HEK293 (cell line): Measurements from ENCODE around the gene PKP2.

Experiments
- CTCF ChIA-PET: fragments of 350-600 bp; formaldehyde crosslinking; extraction: SDS; loops from one replicate; lab custom pipeline; 2021; ENCODE audit warnings: antibody characterized with exemption; lab: Yijun Ruan, JAX
- POLR2A ChIA-PET: fragments of 300-600 bp; formaldehyde crosslinking; extraction: SDS; loops from one replicate; lab custom pipeline; 2020; ENCODE audit warnings: antibody characterized with exemption, inconsistent platforms; lab: Yijun Ruan, JAX
- H3K27ac ChIP-seq: fragments of 200-500 bp; sonication (Bioruptor generic); 2 replicates; pipeline ENCODE4 v1.5.1; 2014; ENCODE audit warnings: low read depth, low read length, control low read depth, inconsistent platforms; ENCODE audit errors: extremely low read depth
- H3K36me3 ChIP-seq, 2 experiments: fragments of 200-500 bp in 1 of 2; sonication (Bioruptor generic) in 1 of 2; 1 replicate in 1 of 2; 2 replicates in 1 of 2; pipeline ENCODE4 v1.5.1; 2014 to 2017; ENCODE audit warnings: inconsistent platforms in 2 of 2, low read length in 2 of 2; ENCODE audit not compliant: control insufficient read depth in 2 of 2, insufficient read depth in 1 of 2
- H3K4me1 ChIP-seq: fragments of 200-500 bp; sonication (Bioruptor generic); 2 replicates; pipeline ENCODE4 v1.5.1; 2014; ENCODE audit warnings: mild to moderate bottlenecking, low read length, inconsistent platforms; ENCODE audit not compliant: control insufficient read depth, insufficient read depth
- H3K4me3 ChIP-seq: 2 replicates; pipeline ENCODE4 v1.5.1; 2011; ENCODE audit warnings: low read depth, mild to moderate bottlenecking, control low read depth, low read length, moderate library complexity
- H3K9me3 ChIP-seq: fragments of 200-500 bp; sonication (Bioruptor generic); 2 replicates; pipeline ENCODE4 v1.5.1; 2014; ENCODE audit warnings: low read depth, low read length, inconsistent platforms; ENCODE audit not compliant: control insufficient read depth, insufficient read depth
- FEZF1 ChIP-seq: fragments of 450-650 bp; formaldehyde crosslinking; IDR thresholded peaks from 2 replicates; pipeline ENCODE4 v1.5.1; 2016; ENCODE audit warnings: missing biosample characterization, missing genetic modification characterization
- GLI2 ChIP-seq: fragments of 450-650 bp; formaldehyde crosslinking; IDR thresholded peaks from 2 replicates; pipeline ENCODE4; 2017; ENCODE audit warnings: missing biosample characterization, missing genetic modification characterization, low read depth, borderline replicate concordance
- GLIS2 ChIP-seq: fragments of 450-650 bp; formaldehyde crosslinking; IDR thresholded peaks from 2 replicates; pipeline ENCODE4 v1.5.1; 2016; ENCODE audit warnings: missing biosample characterization, missing genetic modification characterization
- OSR2 ChIP-seq: fragments of 450-650 bp; formaldehyde crosslinking; IDR thresholded peaks from 2 replicates; pipeline ENCODE4 v1.5.1; 2016; ENCODE audit warnings: missing biosample characterization, missing genetic modification characterization
- SCRT1 ChIP-seq: fragments of 450-650 bp; formaldehyde crosslinking; IDR thresholded peaks from 2 replicates; pipeline ENCODE4 v1.5.1; 2016; ENCODE audit warnings: missing biosample characterization, missing genetic modification characterization, borderline replicate concordance
- SP7 ChIP-seq: fragments of 450-650 bp; formaldehyde crosslinking; IDR thresholded peaks from 2 replicates; pipeline ENCODE4 v1.5.1; 2016; ENCODE audit warnings: missing biosample characterization, missing genetic modification characterization
- TCF7L2 ChIP-seq: IDR thresholded peaks from 2 replicates; pipeline ENCODE4 v1.6.1; 2011; ENCODE audit warnings: low read depth, mild to moderate bottlenecking, inconsistent platforms, low read length, moderate library complexity, borderline replicate concordance
- YY1 ChIP-seq: fragments of 450-650 bp; formaldehyde crosslinking; IDR thresholded peaks from 2 replicates; pipeline ENCODE4 v1.5.1; 2018; ENCODE audit warnings: missing biosample characterization, missing genetic modification characterization
- ZBTB20 ChIP-seq: fragments of 450-650 bp; formaldehyde crosslinking; IDR thresholded peaks from 2 replicates; pipeline ENCODE4 v1.5.1; 2016; ENCODE audit warnings: missing biosample characterization, missing genetic modification characterization
- ZFP37 ChIP-seq: fragments of 450-650 bp; formaldehyde crosslinking; IDR thresholded peaks from 2 replicates; pipeline ENCODE4 v1.5.1; 2016; ENCODE audit warnings: missing biosample characterization, missing genetic modification characterization
- ZNF146 ChIP-seq: fragments of 450-650 bp; formaldehyde crosslinking; IDR thresholded peaks from 2 replicates; pipeline ENCODE4 v1.5.1; 2016; ENCODE audit warnings: missing biosample characterization, missing genetic modification characterization
- ZNF2 ChIP-seq: fragments of 450-650 bp; formaldehyde crosslinking; IDR thresholded peaks from 2 replicates; pipeline ENCODE4 v1.5.1; 2016; ENCODE audit warnings: missing biosample characterization, missing genetic modification characterization
- ZNF223 ChIP-seq: fragments of 450-650 bp; formaldehyde crosslinking; IDR thresholded peaks from 2 replicates; pipeline ENCODE4 v1.5.1; 2016; ENCODE audit warnings: missing biosample characterization, missing genetic modification characterization
- ZNF341 ChIP-seq: fragments of 450-650 bp; formaldehyde crosslinking; IDR thresholded peaks from 2 replicates; pipeline ENCODE4; 2016; ENCODE audit warnings: low read depth, missing biosample characterization, missing genetic modification characterization
- ZNF350 ChIP-seq: fragments of 450-650 bp; formaldehyde crosslinking; IDR thresholded peaks from 2 replicates; pipeline ENCODE4 v1.5.0; 2017; ENCODE audit warnings: missing biosample characterization, mild to moderate bottlenecking, missing genetic modification characterization
- ZNF37A ChIP-seq: fragments of 450-650 bp; IDR thresholded peaks from 2 replicates; pipeline ENCODE4 v1.5.1; 2018; ENCODE audit warnings: missing biosample characterization, missing genetic modification characterization
- ZNF404 ChIP-seq: fragments of 450-650 bp; formaldehyde crosslinking; IDR thresholded peaks from 2 replicates; pipeline ENCODE4 v1.5.1; 2017; ENCODE audit warnings: missing biosample characterization, missing genetic modification characterization
- ZNF544 ChIP-seq: fragments of 450-650 bp; formaldehyde crosslinking; IDR thresholded peaks from 2 replicates; pipeline ENCODE4 v1.5.0; 2017; ENCODE audit warnings: missing biosample characterization, missing genetic modification characterization
- ZNF558 ChIP-seq: fragments of 450-650 bp; formaldehyde crosslinking; IDR thresholded peaks from 2 replicates; pipeline ENCODE4 v1.5.1; 2016; ENCODE audit warnings: missing biosample characterization, missing genetic modification characterization
- ZNF560 ChIP-seq: fragments of 450-650 bp; formaldehyde crosslinking; IDR thresholded peaks from 2 replicates; pipeline ENCODE4 v1.5.1; 2017; ENCODE audit warnings: missing biosample characterization, missing genetic modification characterization, borderline replicate concordance
- ZNF610 ChIP-seq: fragments of 450-650 bp; formaldehyde crosslinking; IDR thresholded peaks from 2 replicates; pipeline ENCODE4 v1.5.1; 2016; ENCODE audit warnings: missing biosample characterization, missing genetic modification characterization, borderline replicate concordance
- ZNF658 ChIP-seq: fragments of 450-650 bp; formaldehyde crosslinking; IDR thresholded peaks from 2 replicates; pipeline ENCODE4; 2016; ENCODE audit warnings: missing biosample characterization, missing genetic modification characterization
- ZNF660 ChIP-seq: fragments of 450-650 bp; IDR thresholded peaks from 2 replicates; pipeline ENCODE4 v1.5.1; 2018; ENCODE audit warnings: missing biosample characterization, mild to moderate bottlenecking, missing genetic modification characterization
- ZNF701 ChIP-seq: fragments of 450-650 bp; formaldehyde crosslinking; IDR thresholded peaks from 2 replicates; pipeline ENCODE4 v1.5.1; 2016; ENCODE audit warnings: missing biosample characterization, missing genetic modification characterization
- ZNF707 ChIP-seq: fragments of 450-650 bp; formaldehyde crosslinking; IDR thresholded peaks from 2 replicates; pipeline ENCODE4 v1.5.1; 2016; ENCODE audit warnings: missing biosample characterization, missing genetic modification characterization
- ZNF785 ChIP-seq: fragments of 450-650 bp; formaldehyde crosslinking; IDR thresholded peaks from 2 replicates; pipeline ENCODE4 v1.5.1; 2016; ENCODE audit warnings: missing biosample characterization, missing genetic modification characterization
- ZNF792 ChIP-seq: fragments of 450-650 bp; formaldehyde crosslinking; IDR thresholded peaks from 2 replicates; pipeline ENCODE4 v1.5.1; 2016; ENCODE audit warnings: missing biosample characterization, missing genetic modification characterization
- ZNF830 ChIP-seq: fragments of 450-650 bp; IDR thresholded peaks from 2 replicates; pipeline ENCODE4 v1.5.0; 2018; ENCODE audit warnings: missing biosample characterization, missing genetic modification characterization, low read depth, mild to moderate bottlenecking, moderate library complexity
- TF ChIP-seq, protein P1 (sequence below): IDR thresholded peaks from 2 replicates; pipeline ENCODE4 v1.6.1; 2011; ENCODE audit warnings: mild to moderate bottlenecking, low read depth, low read length, borderline replicate concordance
- TF ChIP-seq, protein P2 (sequence below): fragments of 450-650 bp; formaldehyde crosslinking; IDR thresholded peaks from 2 replicates; pipeline ENCODE4 v1.5.1; 2016; ENCODE audit warnings: missing biosample characterization, missing genetic modification characterization
- TF ChIP-seq, protein P3 (sequence below): fragments of 450-650 bp; formaldehyde crosslinking; conservative IDR thresholded peaks from 2 replicates; pipeline ENCODE4 v1.5.1; 2016; ENCODE audit warnings: low read depth, missing biosample characterization, missing genetic modification characterization
- TF ChIP-seq, protein P4 (sequence below): fragments of 450-650 bp; formaldehyde crosslinking; IDR thresholded peaks from 2 replicates; pipeline ENCODE4 v1.5.1; 2016; ENCODE audit warnings: missing biosample characterization, missing genetic modification characterization, low read depth

Gene PKP2

DNA sequence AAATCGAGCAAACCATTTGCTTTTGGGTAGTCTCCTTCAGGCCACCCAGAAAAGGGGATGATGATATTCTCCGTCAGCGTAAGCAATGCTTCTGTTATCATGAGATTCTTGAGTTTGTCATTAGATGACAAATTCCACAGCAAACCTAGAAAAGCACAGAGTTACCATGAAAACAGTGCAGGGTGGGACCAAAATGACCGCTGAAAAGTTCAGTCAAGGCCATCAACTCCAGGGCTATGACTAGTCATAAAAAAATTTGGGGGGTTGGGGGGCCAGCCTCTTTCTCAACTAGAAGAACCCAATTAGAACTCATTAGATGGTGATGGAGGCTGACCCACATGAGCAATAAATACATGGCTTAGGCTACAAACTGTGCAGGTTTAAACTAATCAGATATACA lies 55.5 kb downstream of the PKP2 start:
- Histone ChIP-seq H3K36me3 (peaks cover 6 to 20% of the 10 kb centered on the region in 2 experiments; a peak in 2 of 3 replicates), H3K4me1 (no peaks in the 10 kb centered on the region), H3K4me3 (no peak overlapping the region), H3K9me3 (no peaks in the 10 kb centered on the region)
- POLR2A ChIA-PET: no interaction called here
- TF ChIP-seq SCRT1 (no peak), ZNF404 (tag by site-specific recombination) (no peak), ZNF560 (no peak), ZNF785 (no peak), ZNF223 (tag by site-specific recombination) (no peak), ZNF610 (tag by site-specific recombination) (no peak), SP7 (tag by site-specific recombination) (no peak), ZNF146 (tag by site-specific recombination) (no peak), TCF7L2 (no peak), ZNF2 (no peak), ZNF707 (tag by site-specific recombination) (no peak), ZNF792 (no peak)
- TF ChIP-seq, protein P1, sequence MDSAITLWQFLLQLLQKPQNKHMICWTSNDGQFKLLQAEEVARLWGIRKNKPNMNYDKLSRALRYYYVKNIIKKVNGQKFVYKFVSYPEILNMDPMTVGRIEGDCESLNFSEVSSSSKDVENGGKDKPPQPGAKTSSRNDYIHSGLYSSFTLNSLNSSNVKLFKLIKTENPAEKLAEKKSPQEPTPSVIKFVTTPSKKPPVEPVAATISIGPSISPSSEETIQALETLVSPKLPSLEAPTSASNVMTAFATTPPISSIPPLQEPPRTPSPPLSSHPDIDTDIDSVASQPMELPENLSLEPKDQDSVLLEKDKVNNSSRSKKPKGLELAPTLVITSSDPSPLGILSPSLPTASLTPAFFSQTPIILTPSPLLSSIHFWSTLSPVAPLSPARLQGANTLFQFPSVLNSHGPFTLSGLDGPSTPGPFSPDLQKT: no peak
- TF ChIP-seq, all 188 proteins: peak for 0
- CTCF ChIA-PET: no interaction called here
- H3K27ac ChIP-seq: no peak overlapping the region

DNA sequence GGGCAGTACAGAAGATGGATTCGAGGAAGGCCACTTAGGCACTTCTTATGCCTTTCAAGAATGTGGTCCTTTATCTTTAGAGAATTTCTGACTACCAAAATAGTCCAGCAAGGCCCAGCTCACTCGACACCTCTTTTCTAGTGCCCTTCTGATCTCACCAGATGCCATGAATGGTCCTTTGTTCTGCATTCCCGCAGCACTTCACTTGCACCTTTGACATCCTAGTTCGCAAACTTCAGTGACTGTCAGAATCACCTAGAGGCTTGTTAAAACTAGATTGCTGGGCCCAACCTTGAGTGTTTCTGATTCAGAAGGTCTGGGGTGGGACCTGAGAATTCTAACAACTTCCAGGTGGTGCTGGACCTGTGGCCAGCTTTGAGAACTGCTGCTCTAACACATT lies 56.7 kb downstream of the PKP2 start:
- TF ChIP-seq, protein P2, sequence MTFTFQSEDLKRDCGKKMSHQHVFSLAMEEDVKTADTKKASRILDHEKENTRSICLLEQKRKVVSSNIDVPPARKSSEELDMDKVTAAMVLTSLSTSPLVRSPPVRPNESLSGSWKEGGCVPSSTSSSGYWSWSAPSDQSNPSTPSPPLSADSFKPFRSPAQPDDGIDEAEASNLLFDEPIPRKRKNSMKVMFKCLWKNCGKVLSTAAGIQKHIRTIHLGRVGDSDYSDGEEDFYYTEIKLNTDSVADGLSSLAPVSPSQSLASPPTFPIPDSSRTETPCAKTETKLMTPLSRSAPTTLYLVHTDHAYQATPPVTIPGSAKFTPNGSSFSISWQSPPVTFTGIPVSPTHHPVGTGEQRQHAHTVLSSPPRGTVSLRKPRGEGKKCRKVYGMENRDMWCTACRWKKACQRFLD (tag by site-specific recombination): no peak
- no peak for TF ChIP-seq ZNF37A (tag by site-specific recombination)
- TF ChIP-seq ZNF658 (tag by site-specific recombination): no peak
- TF ChIP-seq, protein P3, sequence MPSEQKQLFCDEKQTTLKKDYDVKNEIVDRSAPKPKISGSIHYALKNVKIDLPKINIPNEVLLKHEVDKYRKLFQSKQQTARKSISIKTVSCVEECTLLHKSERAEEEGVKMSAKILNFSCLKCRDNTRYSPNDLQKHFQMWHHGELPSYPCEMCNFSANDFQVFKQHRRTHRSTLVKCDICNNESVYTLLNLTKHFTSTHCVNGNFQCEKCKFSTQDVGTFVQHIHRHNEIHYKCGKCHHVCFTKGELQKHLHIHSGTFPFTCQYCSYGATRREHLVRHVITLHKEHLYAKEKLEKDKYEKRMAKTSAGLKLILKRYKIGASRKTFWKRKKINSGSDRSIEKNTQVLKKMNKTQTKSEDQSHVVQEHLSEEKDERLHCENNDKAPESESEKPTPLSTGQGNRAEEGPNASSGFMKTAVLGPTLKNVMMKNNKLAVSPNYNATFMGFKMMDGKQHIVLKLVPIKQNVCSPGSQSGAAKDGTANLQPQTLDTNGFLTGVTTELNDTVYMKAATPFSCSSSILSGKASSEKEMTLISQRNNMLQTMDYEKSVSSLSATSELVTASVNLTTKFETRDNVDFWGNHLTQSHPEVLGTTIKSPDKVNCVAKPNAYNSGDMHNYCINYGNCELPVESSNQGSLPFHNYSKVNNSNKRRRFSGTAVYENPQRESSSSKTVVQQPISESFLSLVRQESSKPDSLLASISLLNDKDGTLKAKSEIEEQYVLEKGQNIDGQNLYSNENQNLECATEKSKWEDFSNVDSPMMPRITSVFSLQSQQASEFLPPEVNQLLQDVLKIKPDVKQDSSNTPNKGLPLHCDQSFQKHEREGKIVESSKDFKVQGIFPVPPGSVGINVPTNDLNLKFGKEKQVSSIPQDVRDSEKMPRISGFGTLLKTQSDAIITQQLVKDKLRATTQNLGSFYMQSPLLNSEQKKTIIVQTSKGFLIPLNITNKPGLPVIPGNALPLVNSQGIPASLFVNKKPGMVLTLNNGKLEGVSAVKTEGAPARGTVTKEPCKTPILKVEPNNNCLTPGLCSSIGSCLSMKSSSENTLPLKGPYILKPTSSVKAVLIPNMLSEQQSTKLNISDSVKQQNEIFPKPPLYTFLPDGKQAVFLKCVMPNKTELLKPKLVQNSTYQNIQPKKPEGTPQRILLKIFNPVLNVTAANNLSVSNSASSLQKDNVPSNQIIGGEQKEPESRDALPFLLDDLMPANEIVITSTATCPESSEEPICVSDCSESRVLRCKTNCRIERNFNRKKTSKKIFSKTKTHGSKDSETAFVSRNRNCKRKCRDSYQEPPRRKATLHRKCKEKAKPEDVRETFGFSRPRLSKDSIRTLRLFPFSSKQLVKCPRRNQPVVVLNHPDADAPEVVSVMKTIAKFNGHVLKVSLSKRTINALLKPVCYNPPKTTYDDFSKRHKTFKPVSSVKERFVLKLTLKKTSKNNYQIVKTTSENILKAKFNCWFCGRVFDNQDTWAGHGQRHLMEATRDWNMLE (tag by site-specific recombination): no peak
- TF ChIP-seq ZBTB20: no peak
- no peak for TF ChIP-seq ZNF558 (tag by site-specific recombination)
- no peak for TF ChIP-seq ZNF341 (tag by site-specific recombination)
- TF ChIP-seq ZNF701 (tag by site-specific recombination): no peak
- TF ChIP-seq, protein P4, sequence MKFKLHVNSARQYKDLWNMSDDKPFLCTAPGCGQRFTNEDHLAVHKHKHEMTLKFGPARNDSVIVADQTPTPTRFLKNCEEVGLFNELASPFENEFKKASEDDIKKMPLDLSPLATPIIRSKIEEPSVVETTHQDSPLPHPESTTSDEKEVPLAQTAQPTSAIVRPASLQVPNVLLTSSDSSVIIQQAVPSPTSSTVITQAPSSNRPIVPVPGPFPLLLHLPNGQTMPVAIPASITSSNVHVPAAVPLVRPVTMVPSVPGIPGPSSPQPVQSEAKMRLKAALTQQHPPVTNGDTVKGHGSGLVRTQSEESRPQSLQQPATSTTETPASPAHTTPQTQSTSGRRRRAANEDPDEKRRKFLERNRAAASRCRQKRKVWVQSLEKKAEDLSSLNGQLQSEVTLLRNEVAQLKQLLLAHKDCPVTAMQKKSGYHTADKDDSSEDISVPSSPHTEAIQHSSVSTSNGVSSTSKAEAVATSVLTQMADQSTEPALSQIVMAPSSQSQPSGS: no peak
- TF ChIP-seq ZNF660 (tag by site-specific recombination): no peak
- no peak for TF ChIP-seq YY1 (tag by site-specific recombination)
- TF ChIP-seq ZFP37 (tag by site-specific recombination): no peak
- TF ChIP-seq ZNF350 (tag by site-specific recombination): no peak
- no peak for TF ChIP-seq GLI2 (tag by site-specific recombination)
- no peak for TF ChIP-seq GLIS2
- TF ChIP-seq FEZF1 (tag by site-specific recombination): no peak
- TF ChIP-seq ZNF544 (tag by site-specific recombination): no peak
- no peak for TF ChIP-seq OSR2 (tag by site-specific recombination)
- no peak for TF ChIP-seq ZNF830 (tag by site-specific recombination)
- H3K4me3 ChIP-seq: no peak overlapping the region
- no peaks in the 10 kb centered on the region for H3K4me1 ChIP-seq
- CTCF ChIA-PET: no interaction called here
- no peaks in the 10 kb centered on the region for H3K9me3 ChIP-seq
- POLR2A ChIA-PET: no interaction called here
- peaks cover 6 to 20% of the 10 kb centered on the region in 2 experiments; a peak in 2 of 3 replicates for H3K36me3 ChIP-seq
- no peak overlapping the region for H3K27ac ChIP-seq
